ENCODE results near the gene CD247.

The CD247 gene

DNA sequence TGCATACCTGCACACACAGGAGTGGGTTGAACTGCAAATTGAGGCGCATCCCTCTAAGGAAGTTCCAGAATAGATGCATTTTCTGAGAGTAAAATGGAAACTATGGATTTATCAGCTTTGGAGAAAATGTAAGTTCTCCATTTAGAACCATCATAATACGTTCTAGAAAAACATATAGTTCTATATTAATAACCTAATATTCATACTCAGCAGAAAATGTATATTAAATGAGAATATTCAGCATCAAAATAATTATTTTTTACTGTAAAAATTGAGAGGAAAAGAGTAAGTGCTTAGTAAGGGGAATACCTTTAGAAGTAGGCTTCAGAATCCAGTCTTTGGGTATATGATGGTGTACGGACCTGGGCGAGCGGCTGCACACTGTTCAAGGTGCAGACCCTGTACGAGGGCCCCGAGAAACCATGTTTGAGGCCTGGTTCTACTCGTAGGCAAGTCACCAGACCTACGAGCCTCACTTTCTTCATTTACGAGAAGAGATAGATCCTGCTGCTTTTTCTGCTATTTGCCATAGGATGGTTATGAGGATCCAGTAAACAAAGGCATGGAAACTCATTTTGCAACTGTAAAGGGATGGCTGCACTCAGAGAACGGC lies 6.8 kb downstream of the CD247 start:
- no peak for DNase-seq (ENCODE audit: low read depth)
- TF ChIP-seq, protein P1, sequence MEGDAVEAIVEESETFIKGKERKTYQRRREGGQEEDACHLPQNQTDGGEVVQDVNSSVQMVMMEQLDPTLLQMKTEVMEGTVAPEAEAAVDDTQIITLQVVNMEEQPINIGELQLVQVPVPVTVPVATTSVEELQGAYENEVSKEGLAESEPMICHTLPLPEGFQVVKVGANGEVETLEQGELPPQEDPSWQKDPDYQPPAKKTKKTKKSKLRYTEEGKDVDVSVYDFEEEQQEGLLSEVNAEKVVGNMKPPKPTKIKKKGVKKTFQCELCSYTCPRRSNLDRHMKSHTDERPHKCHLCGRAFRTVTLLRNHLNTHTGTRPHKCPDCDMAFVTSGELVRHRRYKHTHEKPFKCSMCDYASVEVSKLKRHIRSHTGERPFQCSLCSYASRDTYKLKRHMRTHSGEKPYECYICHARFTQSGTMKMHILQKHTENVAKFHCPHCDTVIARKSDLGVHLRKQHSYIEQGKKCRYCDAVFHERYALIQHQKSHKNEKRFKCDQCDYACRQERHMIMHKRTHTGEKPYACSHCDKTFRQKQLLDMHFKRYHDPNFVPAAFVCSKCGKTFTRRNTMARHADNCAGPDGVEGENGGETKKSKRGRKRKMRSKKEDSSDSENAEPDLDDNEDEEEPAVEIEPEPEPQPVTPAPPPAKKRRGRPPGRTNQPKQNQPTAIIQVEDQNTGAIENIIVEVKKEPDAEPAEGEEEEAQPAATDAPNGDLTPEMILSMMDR (conservative IDR thresholded peaks at IDR 0.05; ENCODE audit: low read length): no peak
- H3K4me3 ChIP-seq (ENCODE audit: low read length): no peak overlapping the region

DNA sequence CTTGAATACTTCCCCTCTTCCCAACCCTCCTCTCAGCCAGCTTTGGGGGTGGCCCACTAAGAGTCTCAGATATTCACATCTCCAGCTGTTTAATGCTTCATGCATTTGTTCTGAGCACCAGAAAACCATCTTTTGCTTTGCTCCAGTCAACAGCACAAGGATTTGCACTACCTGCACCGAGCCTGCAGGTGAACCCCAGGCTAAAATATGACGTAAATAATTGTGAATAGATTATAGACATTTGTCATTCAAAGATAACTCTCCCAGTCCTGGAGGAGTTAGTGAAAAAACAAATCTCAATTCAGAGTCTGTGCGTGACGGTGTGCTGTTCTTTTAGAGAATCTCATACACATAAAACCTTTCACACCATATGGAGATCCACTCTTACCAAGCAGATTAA lies 7.4 kb downstream of the CD247 start:
- no peak overlapping the region for H3K4me3 ChIP-seq (ENCODE audit: low read length)
- TF ChIP-seq, protein P1 (conservative IDR thresholded peaks at IDR 0.05; ENCODE audit: low read length): no peak
- DNase-seq (ENCODE audit: low read depth): no peak

DNA sequence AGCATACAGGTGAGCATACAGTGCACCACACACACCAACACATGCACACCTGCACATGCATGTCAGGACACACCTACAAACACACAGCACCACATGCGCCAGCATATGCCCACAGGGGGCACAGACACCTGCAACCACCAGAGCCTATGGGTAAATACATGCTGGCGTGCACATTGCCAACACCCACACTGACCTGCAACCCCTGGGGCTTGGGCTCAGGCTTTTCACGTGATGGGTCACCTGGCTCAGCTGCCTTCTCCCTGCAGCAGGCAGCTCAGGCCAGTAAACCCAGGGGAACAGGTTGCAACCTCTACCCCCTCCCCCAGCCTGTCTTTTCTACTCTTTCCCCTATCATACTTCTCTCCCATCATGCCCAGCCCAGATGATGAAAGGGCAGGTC lies 8.1 kb downstream of the CD247 start:
- DNase-seq (ENCODE audit: low read depth): no peak
- H3K4me3 ChIP-seq (ENCODE audit: low read length): no peak overlapping the region
- TF ChIP-seq, protein P1 (conservative IDR thresholded peaks at IDR 0.05; ENCODE audit: low read length): no peak

DNA sequence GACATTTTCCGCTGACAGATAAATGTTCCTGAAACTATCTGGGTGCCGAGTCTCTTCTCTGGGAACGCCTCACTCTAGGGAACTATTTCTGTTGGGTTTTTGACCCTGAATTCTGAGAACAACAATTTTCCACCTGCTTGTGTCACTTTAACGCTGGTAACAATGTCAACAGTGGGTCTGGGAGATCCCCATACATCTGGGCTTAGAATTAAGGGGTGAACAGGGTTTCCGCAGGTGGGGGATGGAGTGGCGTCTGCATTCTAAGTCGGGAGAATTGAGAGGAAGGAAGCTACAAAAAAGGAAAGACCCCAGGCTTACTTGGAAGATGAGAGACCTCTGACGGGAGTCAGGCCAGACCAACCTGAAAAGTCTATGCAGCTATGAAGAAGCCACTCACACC lies 8.7 kb downstream of the CD247 start:
- no peak for DNase-seq (ENCODE audit: low read depth)
- TF ChIP-seq, protein P1 (conservative IDR thresholded peaks at IDR 0.05; ENCODE audit: low read length): no peak
- H3K4me3 ChIP-seq (ENCODE audit: low read length): no peak overlapping the region

DNA sequence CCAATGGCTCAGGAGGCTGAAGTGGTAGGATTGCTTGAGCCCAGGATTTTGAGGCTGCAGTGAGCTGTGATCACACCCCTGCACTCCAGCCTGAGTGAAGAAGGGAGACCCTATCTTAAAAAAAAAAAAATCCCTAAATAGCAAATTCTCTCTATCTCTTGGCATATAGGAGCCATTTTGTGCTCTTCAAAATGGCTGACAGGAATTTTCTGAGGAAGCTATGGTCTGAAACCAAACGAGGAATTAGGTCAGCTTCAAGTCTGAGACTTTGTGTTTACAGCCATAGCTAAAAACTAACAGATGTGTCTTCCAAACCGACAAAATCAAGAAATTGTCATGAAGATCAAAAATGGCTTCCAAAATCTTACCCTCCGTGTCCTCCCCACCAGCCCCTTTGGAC lies 10.6 kb downstream of the CD247 start:
- H3K4me3 ChIP-seq (ENCODE audit: low read length): no peak overlapping the region
- no peak for DNase-seq (ENCODE audit: low read depth)
- TF ChIP-seq, protein P1 (conservative IDR thresholded peaks at IDR 0.05; ENCODE audit: low read length): no peak

DNA sequence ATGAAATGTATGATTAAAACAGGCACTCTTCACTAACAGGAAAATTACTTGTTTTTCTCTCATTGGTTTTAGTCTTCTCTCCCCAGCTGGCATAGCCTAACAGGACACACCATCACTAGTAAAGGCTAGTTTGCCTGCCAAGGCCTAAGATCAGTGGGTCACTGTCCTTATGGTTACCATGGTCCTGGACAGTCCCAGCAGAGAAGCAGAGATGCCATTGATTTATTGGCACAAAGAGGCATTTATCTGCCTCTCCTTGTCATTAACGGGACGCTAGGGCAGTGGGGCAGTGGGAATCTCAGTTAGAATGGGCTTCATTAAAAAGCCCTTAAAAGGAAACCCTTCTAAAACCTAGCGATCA lies 13.9 kb downstream of the CD247 start:
- DNase-seq (ENCODE audit: low read depth): no peak
- TF ChIP-seq, protein P1 (conservative IDR thresholded peaks at IDR 0.05; ENCODE audit: low read length): no peak
- H3K4me3 ChIP-seq (ENCODE audit: low read length): no peak overlapping the region

DNA sequence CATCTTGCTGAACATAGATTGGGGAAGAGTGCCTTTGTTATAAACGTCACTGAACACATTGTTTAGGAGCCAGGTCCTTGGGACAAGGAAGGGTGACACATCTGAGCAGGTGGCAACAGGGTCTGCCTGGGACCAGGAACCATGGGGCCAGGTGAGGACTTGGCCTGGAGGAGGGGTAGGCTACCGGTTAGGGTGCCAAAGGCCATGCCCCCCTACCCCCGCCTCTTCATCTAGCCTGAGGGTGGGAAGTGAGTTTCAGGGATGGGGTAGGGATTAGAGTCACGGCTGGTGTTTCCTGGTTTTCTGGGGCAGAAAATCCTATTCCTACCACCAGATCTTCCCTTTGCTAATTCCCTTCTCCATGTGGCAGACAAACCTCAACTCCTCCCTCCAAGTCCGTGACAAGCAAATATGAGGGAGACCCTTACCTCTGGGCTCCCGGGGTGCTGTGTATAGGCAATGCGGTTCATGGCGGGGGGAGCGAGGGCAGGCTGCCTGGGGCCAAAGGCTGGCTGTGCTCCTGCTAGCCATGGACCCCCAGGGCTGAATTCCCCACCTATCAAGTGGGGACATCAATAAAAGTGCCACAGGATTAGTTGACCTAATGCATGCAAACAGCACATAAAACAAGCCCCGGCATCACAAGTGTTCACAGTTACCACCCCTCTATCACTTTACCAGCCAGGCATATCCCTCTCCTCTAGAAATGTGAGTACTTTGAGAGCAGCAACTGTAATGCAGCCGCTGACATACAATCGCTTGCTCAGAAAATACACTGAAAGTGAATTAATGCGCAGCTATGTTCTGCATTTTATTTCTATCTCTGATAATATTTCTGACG lies 14.5 kb downstream of the CD247 start:
- DNase-seq (ENCODE audit: low read depth): no peak
- no peak overlapping the region for H3K4me3 ChIP-seq (ENCODE audit: low read length)
- TF ChIP-seq, protein P1 (conservative IDR thresholded peaks at IDR 0.05; ENCODE audit: low read length): no peak

All from AG10803 (cell line).